NCI-H526 treated with DMSO at 0.1 percent for 48 hours (cell line): ENCODE data around the gene MCF2L2.

Experiments
- DNase-seq: peaks from one replicate; lab custom pipeline; 2025; lab: John Stamatoyannopoulos, UW

MCF2L2 gene

DNA sequence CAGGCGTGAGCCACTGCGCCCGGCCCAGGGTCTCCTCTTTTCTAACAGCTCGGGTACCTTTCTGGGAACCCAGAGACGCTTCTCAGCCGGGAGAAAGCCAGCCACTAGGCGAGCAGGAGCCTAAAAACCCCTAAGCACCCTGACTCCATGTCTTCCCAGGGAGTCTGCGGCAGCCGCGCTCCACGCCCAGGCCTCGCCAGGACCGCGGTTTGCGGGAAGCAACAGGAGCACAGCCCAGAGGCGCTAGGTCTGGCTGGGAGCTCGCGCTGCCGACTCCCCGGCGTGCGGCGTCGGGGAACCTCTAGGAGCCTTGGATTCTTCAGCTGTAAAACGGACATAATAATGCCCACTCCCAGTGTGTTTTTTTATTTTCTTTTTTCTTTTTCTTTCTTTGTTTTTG lies 264.9 kb downstream of the MCF2L2 start:
- DNase-seq = no peak

DNA sequence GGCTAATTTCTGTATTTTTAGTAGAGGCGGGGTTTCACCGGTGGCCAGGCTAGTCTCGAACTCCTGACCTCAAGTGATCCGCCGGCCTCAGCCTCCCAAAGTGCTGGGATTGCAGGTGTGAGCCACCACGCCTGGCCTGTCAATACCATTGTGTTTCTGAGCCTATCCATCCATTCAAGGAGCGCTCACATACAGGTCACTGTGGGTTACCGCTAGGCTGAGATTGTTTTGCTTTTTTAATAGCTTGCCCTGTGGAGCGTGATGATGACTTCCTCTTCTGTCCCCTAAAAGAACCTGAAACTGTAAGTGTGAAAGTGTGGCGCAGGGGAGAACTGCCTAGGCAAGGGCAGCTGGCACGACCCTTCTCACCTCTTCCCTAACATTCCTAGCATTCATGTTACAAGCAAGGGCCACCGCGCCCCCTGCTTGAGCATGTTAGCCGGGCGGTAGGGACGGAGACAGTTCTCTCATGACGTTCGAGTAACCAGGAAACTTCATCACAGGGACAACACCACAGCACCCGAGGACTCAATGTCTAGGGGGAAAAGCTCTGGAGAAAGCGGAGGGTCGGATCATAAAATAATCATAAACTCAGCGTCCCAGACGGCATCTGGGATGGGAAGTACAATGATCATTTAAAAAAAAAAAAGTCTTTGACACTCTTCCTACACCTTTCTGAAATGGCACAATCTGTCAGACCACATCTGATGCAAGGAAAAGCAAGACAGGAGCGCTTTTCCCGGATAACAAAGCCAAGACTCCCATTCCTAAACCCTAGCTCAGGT lies 266.7 kb downstream of the MCF2L2 start:
- no peak for DNase-seq

DNA sequence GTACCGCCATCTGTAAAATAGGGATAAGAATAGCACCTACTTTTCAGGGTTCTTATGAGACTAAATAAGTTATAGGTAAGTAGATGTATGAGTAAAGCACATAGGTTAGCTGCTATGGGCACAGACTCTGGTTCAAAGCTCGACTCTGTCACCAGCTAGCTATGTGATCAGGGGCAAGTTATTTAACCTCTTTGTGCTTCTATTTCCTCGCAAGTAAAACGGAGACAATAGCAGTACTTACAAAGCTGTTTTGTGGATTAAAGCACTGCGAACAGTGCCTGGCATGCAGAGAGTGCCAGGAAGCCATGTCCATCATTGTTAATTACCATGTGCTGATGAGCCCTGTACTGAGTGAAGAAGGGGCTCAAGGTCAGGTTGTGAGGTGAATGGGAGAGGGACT lies 267.8 kb downstream of the MCF2L2 start:
- DNase-seq = no peak

DNA sequence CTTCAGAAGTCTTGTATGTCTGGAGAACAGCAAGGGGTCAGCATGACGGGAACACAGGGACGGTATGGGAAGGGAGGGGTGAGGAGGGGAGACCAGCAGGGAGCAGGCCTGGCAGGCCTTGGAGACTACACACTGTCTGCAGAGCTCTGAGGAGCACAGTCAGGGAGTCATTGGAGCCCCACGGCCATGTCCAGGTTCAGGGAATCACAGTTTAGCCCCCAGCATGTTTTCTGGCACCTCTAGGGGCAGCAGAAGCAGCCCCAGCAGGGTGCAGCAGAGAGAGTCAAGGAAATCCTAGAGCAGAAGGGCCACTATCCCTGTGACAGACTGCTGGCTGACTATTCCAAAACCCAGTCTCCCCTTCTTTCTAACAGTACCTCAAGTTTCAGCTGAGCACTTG lies 269.1 kb downstream of the MCF2L2 start:
- DNase-seq = no peak

DNA sequence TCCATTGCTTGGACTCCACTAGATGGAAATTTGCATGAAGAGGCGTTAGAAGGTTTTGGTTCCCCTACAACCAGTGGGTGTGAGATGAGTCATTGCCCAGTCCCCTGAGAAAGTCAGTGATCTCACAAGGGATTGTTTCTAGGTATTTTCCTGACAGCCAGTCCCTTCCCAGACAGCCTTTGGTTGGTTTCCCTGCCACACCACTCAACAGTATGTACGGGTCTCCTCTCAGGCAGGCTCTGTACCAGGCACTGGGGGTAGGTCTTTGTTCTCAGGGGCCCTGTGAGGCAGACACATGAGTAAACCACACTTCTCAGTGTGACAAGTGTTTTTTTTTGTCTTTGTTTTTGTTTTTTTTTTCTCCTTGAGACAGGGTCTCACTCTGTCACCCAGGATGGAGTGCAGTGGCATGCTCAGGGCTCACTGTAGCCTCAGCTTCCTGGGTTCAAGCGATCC lies 269.8 kb downstream of the MCF2L2 start:
- no peak for DNase-seq

DNA sequence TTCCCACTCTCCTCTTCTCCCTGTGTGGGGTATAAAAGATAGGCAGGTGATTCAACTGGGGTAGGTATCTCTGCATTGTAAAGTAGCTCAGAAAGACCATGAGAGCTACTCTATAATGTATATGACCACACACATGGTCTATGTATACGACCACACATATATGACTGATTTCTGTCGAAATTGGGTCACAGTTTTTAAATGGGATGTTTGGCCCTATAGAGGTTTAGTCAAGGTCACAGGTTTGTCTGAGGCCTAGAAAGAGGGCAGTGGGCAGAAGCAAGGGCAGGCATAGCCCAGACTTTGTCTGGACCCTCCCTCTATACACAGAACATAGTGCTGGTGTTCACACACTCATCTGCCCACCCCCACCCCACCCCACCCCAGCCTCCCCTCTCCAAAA lies 270.3 kb downstream of the MCF2L2 start:
- no peak for DNase-seq

DNA sequence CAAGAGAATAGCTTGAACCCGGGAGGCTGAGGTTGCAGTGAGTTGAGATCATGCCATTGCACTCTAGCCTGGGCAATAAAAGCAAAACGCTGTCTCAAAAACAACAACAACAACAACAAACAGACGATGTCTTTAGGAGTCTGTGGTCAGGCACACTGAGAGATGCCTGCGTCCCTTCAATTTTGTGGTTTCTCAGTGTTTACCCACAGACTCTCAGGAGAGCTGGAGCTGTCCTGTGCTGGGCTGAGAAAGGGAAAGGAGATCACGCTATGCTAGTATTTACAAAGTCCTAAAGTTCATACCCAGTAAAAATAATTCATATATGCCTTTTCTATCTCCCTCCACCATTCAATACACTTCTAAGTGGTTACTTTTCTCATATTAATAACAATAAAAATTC lies 272.2 kb downstream of the MCF2L2 start:
- no peak for DNase-seq

DNA sequence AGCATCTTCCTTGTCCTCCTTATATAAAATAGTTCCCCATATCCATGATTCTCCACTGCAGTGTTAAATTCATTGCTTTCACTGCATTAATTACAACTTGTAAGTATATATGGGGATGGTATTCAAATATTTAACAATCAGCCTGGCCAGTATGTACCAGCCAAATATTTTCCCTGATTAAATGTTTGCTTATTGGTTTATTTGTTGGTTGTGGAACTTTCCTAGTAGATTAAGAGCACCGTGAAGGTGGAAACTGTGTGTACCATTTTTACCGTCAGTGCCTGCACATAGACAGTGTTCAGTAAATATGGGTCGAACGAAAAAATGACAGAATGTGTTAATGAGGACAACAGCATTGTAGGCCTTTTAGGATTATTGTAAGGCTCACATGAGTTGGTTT lies 272.9 kb downstream of the MCF2L2 start:
- peak; percentile 74 for DNase-seq

DNA sequence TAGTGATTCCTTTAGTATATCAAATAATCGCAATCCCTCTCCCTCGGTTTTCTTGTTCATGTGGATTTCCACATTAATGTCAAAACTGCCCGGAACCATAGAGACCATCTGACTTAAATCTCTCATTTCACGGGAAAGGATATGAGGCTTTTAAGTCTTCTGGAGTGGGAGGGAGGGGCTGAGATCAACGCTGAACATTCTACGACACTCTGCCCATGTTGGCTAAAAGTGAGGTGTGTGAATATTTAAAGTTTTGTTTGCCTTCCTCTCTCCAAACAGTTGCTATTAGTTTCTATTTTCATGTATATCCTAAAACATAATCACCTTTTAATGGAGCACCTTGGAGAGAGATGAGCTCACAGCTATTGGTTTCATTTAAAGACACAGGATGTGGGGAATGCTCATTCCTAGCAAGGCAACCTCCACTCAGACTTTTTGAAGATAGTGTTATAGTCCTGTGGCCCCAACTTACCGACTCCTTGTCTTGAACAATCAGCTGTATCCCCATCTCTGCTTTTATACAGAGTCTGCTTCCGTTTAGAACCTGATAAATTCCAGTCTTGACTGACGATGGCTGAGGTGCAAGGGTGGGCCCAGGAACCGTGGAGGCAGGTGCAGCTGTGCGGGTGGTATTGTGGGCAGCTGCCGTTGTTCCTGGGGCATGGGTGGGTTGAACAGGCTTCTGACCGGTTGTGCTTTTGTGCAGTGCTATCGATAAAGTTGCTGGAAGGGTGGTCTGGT lies 275.0 kb downstream of the MCF2L2 start:
- DNase-seq = peak; percentile 15

DNA sequence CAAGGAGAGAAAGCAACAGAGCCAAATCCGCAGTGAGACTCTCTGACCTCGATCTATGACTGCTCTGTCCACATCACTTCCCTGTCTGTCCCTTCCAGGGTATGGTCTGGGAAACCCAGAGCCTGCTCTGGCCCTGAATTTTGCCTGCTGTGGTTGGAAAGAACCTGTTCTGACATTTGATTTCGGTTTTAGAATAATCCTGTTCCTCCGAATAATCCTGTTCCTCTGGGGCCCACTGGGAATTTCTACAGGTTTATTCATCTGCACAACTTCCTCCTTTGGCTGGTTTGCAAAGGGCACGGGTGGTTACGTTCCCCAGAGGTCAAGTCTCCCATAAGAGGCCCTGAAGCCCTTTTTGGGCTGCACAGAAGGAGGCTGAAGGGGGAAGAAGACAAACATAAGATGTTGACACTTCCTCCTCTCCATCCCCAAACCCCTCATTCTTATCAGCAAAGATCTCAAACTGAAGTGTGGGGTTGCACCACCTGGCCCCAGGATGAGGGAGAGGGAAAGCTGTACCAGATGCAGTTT lies 276.5 kb downstream of the MCF2L2 start:
- no peak for DNase-seq

DNA sequence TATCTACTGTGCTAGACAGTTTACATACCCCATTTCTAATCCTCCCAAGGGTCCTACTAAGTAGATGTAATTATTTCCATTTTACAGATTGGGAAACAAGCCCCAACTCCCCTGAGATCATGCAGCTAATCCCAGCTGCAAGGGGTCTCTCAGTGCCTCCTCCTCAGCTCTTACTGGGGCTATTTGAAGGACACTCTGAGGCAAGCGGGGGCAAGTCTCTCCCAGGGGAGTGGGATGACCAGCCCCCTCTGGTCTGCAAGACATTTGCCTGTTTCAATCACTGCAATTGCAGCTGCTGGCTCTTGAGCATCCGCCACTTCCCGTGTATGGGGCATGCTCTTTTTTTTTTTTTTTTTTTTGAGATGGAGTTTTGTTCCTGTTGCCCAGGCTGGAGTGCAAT lies 277.3 kb downstream of the MCF2L2 start:
- DNase-seq = no peak

DNA sequence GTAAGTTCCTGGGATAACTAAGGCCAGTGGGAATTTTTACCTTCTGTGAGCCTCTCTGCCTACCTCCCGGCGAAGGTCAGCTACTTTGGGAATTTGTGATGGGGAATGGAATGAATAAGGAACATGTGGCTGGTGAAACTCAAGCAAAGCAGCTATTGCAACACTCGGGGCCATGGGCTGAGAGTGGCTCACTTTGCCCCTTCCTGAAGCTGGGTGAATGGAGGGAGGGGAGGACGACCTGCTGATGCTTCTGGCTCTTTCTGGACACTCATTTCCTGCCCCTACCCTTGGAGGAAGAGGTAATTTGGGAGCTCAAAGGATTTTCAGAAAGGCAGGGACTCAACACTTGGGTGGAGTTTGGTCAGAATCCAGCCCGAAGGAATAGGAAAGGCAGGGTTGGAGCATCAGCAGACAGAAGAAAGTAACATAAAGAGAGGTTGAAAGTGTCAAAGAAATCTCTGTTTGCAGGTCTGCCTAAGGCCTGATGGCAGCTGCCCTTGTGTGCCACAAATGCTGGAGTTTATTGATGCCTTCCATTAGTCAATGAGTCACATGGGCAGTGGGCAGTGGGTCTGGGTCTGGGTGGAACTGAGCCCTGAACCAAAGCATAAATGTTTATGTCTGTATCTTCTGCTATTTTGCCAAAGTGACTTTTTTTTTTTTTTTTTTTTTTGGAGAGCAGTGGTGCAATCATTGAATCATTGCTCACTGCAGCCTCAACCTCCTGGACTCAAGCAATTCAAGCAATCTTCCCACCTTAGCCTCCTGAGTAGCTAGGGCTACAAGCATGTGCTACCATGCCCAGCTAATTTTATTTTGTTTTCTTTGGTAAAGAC lies 278.3 kb downstream of the MCF2L2 start:
- no peak for DNase-seq

DNA sequence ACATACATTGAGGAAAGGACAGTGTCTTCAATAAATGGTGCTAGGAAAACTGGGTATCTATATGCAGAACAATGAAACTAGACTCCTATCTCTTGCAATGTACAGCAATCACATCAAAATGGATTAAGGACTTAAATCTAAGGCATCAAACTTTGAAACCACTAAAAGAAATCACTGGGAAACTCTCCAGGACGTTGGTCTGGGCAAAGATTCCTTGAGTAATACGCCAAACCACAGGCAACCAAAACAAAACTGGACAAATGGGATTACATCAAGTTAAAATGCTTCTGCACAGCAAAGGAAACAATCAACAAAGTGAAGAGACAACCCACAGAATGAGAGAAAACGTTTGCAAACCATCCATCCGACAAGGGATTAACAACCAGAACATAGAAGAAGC lies 280.4 kb downstream of the MCF2L2 start:
- no peak for DNase-seq

DNA sequence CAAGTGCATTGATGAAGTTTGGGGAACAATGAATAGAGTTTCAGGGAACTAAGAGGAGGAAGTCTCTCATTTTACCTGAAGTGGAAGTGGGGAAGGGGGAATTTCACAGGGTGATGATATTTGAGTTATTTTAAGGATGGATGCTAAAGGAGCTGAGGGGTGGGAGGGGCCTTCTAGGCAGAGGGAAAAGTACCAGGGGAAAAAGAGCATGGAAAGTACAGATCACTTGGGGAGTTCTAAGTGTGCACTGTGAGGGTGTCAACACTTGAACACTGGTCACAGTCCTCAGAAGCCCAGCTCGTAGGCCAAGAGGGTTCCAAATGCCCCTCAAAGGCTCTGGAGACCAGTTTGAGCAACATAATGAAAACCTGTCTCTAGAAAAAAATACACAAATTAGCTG lies 284.1 kb downstream of the MCF2L2 start:
- DNase-seq = no peak

DNA sequence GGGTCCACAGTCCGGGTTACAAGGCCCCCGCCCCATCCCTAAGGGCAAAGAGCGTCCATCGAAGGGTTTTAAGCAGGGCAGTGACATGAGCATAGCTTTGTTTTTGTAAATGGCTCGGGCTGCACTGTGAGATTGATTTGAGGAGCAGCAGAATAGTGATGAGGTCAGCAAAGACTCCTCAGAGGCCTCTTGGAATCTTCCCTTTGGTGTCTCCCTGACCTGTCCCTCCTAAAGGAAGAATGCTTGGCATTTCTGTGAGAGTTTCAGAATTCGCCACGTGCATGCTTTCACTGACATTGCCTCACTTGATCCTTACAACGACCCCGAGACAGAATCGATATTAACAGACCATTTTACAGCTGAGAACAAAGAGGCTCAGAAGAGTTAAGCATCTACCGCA lies 286.2 kb downstream of the MCF2L2 start:
- DNase-seq = no peak

DNA sequence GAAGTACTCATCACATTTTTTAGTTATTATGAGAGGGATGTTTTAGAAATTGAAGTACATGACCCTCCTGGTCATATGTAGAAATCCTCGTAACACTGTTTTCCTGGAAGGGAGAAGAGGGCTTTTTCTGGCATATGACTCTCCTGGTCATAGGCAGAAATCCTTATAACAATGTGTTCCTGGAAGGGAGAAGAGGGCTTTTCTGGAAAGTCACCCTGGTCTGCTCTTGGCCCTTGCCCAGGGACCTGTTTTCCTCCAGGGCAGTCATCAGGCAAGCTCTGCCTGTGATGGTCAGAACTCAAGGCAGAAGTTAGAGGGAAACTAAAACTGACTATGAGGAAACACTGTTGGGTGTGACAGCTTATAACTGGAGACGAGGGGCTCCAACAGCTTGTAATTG lies 293.6 kb downstream of the MCF2L2 start:
- DNase-seq = no peak

DNA sequence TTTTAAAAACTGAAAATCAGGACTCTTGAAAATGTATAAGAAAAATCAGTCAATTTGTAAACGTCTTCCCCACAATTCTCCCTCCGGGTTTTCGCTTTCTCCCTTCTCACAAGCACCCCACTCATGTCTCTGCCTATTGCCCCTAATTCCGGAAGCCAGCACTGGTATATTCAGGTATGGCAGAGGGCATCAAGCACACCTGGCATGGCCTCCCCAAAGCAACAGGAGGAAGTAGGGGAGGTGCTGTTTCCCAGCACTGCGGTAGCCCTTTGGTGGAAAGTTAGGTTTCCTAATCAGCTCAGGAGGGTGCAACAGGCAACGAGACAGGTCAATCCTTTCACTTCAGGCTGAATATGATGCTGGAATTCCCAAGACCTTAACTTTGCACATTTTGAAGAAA lies 296.0 kb downstream of the MCF2L2 start:
- no peak for DNase-seq

DNA sequence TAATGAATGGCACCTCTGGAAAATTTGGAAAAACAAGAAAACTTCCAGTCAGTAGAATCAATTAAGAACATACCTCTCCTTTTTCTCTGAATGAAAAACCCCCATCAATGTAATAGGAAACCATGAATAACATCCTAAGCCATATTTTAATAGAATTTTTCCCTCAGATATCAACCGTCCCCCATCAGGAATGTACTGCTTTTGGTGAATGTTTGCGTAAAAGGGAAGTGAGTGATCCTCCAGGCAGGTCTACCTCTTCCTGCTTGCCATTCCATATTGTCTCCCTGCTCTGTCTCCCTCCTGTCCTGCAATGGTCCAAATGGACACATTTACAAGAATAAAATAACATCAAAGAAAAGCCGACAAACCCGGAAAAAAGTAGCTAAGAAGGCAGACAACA lies 296.7 kb downstream of the MCF2L2 start:
- no peak for DNase-seq

DNA sequence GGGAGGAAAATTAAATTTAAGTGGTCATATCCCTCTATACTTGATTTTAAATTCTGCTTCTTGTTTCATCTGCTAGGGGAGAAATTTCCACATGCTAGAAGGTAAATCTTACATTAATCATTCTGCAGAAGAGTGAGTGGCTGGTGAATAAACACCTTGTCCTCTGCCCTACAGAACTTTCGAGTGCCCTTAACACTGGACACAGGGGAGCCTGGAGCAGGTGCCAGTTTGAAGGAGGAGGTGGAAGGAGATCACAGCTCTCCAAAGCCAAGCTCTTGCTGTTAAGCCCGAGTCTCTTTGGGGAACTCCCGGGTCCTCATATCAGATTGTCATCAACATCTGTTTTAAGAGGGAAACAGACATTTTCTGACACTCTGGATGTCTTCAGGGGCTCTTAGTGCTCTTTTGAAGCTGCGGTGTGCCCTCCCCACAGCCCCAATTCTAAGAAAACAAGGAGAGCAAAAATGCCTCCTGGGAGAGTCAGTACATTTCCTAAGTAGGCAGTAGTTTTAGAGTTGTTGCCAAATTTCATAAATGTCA lies 297.2 kb downstream of the MCF2L2 start:
- DNase-seq = no peak

DNA sequence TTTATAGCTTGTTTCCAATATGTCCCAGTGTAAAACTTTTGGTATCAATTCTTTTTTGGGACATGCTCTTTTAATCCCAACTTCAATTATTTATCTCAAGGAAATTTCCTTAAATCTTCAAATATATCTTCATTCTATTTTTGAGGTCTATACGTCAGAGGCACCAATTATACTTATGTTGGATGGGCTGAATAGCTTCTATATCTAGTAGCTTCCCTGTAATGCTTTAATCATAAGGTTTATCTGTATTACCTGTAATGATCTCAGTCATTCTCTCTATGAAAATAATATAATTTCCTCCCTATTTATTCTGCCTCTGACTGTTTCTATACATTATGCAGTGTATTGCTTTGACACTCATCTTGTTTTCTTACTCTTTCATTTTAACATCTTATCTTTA lies 299.2 kb downstream of the MCF2L2 start:
- no peak for DNase-seq

DNA sequence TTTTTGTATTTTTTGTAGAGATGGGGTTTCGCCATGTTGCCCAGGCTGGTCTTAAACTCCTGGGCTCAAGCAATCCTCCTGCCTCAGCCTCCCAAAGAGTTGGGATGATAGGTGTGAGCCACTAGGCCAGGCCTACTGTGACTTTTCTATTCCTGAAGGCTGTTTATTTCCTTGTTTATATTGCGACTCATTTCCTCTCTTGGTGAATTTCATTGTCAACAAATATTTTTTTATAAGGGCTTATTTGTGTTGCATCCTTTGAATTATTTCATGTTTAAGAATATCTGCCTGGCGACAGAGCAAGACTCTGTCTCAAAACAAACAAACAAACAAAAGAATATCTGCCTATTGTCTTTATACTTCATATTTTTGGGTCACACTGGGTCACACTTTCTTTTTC lies 299.7 kb downstream of the MCF2L2 start:
- no peak for DNase-seq
